Glutamatergic neuron (in vitro differentiated cells): ENCODE data around the gene RBFOX1. TPM values are rescaled to one million over a fixed set of nuclear protein-coding genes. Genes with fewer than 3 reads are reported as not detected.

Experiments
- DNase-seq: peaks from one replicate; pipeline ENCODE4 v3.0.0; 2022
- H3K27ac Mint-ChIP-seq: one replicate; pipeline ENCODE4 v1.8.0; 2020; ENCODE audit warnings: mild to moderate bottlenecking, mixed read lengths, inconsistent platforms; ENCODE audit not compliant: unreplicated experiment
- H3K27me3 Mint-ChIP-seq: one replicate; pipeline ENCODE4 v1.8.0; 2020; ENCODE audit warnings: mild to moderate bottlenecking, moderate library complexity, mixed read lengths, inconsistent platforms; ENCODE audit not compliant: unreplicated experiment
- H3K36me3 Mint-ChIP-seq: one replicate; pipeline ENCODE4 v1.8.0; 2020; ENCODE audit warnings: mild to moderate bottlenecking, mixed read lengths, inconsistent platforms; ENCODE audit not compliant: unreplicated experiment
- H3K4me1 Mint-ChIP-seq: one replicate; pipeline ENCODE4 v1.8.0; 2020; ENCODE audit warnings: mild to moderate bottlenecking, low read depth, mixed read lengths, inconsistent platforms; ENCODE audit not compliant: unreplicated experiment
- H3K4me3 Mint-ChIP-seq: one replicate; pipeline ENCODE4 v1.8.0; 2020; ENCODE audit warnings: mild to moderate bottlenecking, mixed read lengths, inconsistent platforms; ENCODE audit not compliant: unreplicated experiment
- H3K9me3 Mint-ChIP-seq: one replicate; pipeline ENCODE4 v1.8.0; 2020; ENCODE audit warnings: mild to moderate bottlenecking, moderate library complexity, mixed read lengths, inconsistent platforms; ENCODE audit not compliant: unreplicated experiment
- total RNA-seq: library from RNA; stranded (reverse); fragmentation: NEBNext Ultra II Directional; extraction: Animal tissue kit (Norgen Biotek cat#: 25700); gene quantifications from one replicate; pipeline ENCODE4 v1.2.1, GENCODE V29; 2021; ENCODE audit not compliant: unreplicated experiment
- TF ChIP-seq, protein P1 (sequence below): fragments of 200-600 bp; sonication (generic); IDR thresholded peaks from one replicate; pipeline ENCODE4 v1.5.0; 2021; ENCODE audit not compliant: partially characterized antibody, unreplicated experiment

The RBFOX1 gene
- total RNA-seq, 1 donor from 2014 or later, result 30.5 TPM

DNA sequence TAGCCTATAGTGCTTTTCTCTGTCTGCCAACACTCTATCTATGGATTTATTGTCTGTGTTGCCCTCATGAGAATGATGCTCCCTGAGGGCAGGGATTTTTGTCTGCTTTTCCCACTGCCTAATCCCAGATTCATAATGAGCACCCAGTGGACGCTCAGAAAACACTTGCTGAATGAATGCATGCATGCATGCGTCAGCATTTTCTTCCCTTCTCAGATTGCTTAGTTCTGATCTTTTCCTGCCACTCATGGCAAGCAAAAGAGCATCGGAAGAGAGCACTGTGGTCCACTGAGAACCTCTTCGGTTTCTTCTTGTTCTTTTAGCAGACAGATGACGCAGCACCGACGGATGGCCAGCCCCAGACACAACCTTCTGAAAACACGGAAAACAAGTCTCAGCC is 246.8 kb downstream of the RBFOX1 start:
- no peak for DNase-seq
- TF ChIP-seq, protein P1, sequence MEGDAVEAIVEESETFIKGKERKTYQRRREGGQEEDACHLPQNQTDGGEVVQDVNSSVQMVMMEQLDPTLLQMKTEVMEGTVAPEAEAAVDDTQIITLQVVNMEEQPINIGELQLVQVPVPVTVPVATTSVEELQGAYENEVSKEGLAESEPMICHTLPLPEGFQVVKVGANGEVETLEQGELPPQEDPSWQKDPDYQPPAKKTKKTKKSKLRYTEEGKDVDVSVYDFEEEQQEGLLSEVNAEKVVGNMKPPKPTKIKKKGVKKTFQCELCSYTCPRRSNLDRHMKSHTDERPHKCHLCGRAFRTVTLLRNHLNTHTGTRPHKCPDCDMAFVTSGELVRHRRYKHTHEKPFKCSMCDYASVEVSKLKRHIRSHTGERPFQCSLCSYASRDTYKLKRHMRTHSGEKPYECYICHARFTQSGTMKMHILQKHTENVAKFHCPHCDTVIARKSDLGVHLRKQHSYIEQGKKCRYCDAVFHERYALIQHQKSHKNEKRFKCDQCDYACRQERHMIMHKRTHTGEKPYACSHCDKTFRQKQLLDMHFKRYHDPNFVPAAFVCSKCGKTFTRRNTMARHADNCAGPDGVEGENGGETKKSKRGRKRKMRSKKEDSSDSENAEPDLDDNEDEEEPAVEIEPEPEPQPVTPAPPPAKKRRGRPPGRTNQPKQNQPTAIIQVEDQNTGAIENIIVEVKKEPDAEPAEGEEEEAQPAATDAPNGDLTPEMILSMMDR, result no peak
- H3K27me3 Mint-ChIP-seq, result peaks cover 4% of the 10 kb centered on the region
- peaks cover 1% of the 10 kb centered on the region for H3K36me3 Mint-ChIP-seq
- H3K9me3 Mint-ChIP-seq, result peaks cover 5% of the 10 kb centered on the region
- H3K4me1 Mint-ChIP-seq, result no peaks in the 10 kb centered on the region
- no peak overlapping the region for H3K27ac Mint-ChIP-seq
- H3K4me3 Mint-ChIP-seq, result no peak overlapping the region

DNA sequence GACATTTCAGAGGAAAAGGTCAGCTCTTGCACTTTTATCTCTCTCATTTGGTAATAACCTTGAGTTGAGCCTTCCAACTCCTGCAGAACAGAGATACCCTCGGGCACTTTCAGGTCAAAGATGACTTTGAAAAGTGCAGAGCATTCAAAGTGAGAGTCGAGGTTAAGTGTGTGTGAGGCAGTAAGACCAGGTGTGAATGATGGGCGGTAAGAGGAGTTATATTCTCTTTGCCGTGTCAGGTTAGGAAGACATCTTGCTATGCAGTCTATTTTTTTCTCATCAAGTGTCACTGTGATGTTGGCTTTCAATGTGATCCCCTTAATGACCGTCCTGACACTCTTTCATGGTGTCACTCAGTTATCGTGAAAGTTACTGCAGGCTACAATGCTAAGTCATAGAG is 248.5 kb downstream of the RBFOX1 start:
- no peak overlapping the region for H3K27ac Mint-ChIP-seq

DNA sequence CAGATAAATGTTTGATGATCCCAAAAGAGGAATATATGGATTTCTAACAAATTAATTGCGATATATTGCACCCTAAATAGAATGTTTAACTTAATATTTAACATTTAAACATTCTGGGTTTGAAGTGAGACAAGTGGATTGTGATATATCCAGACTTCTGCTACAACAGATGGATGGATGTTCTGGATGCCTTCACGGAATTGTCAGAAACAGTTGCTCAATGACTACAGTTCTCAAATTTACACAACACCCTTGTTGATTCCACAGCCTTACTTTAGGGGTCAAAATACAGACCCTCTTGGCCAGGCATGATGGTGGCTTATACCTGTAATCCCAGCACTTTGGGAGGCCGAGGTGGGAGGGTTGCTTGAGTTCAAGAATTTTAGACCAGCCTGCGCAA is 250.8 kb downstream of the RBFOX1 start:
- no peak overlapping the region for H3K4me3 Mint-ChIP-seq
- H3K27ac Mint-ChIP-seq, result no peak overlapping the region
- peaks cover 3% of the 10 kb centered on the region for H3K4me1 Mint-ChIP-seq
- H3K36me3 Mint-ChIP-seq, result peaks cover 7% of the 10 kb centered on the region
- peaks cover 4% of the 10 kb centered on the region for H3K27me3 Mint-ChIP-seq
- peaks cover 2% of the 10 kb centered on the region for H3K9me3 Mint-ChIP-seq
- no peak for DNase-seq
- TF ChIP-seq, protein P1, result no peak

More for the DNA sequence above, 248.5 kb downstream of the RBFOX1 start:
- DNase-seq, result no peak
- peaks cover 2% of the 10 kb centered on the region for H3K9me3 Mint-ChIP-seq
- TF ChIP-seq, protein P1, result no peak
- H3K36me3 Mint-ChIP-seq, result peaks cover 7% of the 10 kb centered on the region
- H3K4me3 Mint-ChIP-seq, result no peak overlapping the region
- peaks cover 3% of the 10 kb centered on the region for H3K4me1 Mint-ChIP-seq
- peaks cover 5% of the 10 kb centered on the region for H3K27me3 Mint-ChIP-seq

DNA sequence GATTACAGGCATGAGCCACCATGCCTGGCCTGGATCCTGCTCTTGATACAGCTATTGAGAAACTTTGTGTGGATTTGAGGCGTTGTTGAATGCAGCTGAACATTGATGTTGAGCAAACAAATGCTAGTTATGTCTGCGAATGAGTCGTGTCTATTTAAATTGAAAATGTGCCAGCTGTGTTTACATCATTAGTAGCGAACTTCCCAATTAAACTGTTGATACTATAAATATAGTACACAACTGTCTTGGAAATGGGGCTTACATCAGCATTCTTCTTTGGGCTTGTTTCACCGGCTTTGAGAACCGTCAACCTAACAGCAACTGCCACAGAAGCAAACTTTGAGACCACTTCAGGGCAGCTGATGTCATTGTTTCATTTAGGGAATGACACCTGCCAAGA is 251.9 kb downstream of the RBFOX1 start:
- TF ChIP-seq, protein P1, result no peak
- Mint-ChIP-seq H3K9me3 (peaks cover 2% of the 10 kb centered on the region), H3K27me3 (peaks cover 4% of the 10 kb centered on the region), H3K4me3 (no peak overlapping the region), H3K27ac (no peak overlapping the region), H3K36me3 (peaks cover 7% of the 10 kb centered on the region), H3K4me1 (peaks cover 3% of the 10 kb centered on the region)
- no peak for DNase-seq

DNA sequence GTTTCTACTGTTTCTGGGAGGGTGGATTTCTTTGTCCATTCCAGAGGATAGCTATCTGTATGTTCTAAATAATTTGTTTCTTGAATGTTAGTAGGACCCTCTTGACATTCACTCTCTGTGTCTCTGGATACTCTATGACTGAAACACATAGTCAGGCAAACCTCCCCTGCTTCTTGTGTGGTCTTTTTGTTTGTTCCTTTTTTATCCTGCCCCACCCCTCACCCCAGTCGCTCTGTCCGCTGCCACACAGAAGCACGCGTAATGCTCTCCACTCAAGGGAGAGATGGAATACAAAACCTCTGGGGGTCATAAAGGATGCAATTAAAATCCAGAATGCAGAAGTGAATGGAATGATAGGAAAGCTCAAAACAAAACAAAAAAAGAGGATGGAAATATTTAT is 253.1 kb downstream of the RBFOX1 start:
- no peak overlapping the region for H3K4me3 Mint-ChIP-seq
- TF ChIP-seq, protein P1, result no peak
- H3K27ac Mint-ChIP-seq, result peak overlapping the region; percentile 36
- H3K9me3 Mint-ChIP-seq, result peaks cover 3% of the 10 kb centered on the region
- H3K36me3 Mint-ChIP-seq, result peaks cover 7% of the 10 kb centered on the region
- peaks cover 4% of the 10 kb centered on the region for H3K27me3 Mint-ChIP-seq
- DNase-seq, result no peak
- peaks cover 3% of the 10 kb centered on the region for H3K4me1 Mint-ChIP-seq
